ENCODE data around the gene FGF1.

The FGF1 gene

GRCh38 chr5:142697356-142698255 lies 11.7 kb upstream of the FGF1 start:
- H3K36me3 ChIP-seq (ENCODE audit: insufficient read depth, low read length): no peaks in the 10 kb centered on the region
- no peaks in the 10 kb centered on the region for H3K4me1 ChIP-seq (ENCODE audit: insufficient read depth, low read length, severe bottlenecking)
- TF ChIP-seq, protein P1, sequence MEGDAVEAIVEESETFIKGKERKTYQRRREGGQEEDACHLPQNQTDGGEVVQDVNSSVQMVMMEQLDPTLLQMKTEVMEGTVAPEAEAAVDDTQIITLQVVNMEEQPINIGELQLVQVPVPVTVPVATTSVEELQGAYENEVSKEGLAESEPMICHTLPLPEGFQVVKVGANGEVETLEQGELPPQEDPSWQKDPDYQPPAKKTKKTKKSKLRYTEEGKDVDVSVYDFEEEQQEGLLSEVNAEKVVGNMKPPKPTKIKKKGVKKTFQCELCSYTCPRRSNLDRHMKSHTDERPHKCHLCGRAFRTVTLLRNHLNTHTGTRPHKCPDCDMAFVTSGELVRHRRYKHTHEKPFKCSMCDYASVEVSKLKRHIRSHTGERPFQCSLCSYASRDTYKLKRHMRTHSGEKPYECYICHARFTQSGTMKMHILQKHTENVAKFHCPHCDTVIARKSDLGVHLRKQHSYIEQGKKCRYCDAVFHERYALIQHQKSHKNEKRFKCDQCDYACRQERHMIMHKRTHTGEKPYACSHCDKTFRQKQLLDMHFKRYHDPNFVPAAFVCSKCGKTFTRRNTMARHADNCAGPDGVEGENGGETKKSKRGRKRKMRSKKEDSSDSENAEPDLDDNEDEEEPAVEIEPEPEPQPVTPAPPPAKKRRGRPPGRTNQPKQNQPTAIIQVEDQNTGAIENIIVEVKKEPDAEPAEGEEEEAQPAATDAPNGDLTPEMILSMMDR (IDR thresholded peaks at IDR 0.05; ENCODE audit: low read length): no peak
- no peak for TF ChIP-seq EZH2 (IDR thresholded peaks at IDR 0.05; ENCODE audit: borderline replicate concordance, low read length)
- H3F3A ChIP-seq (ENCODE audit: insufficient read depth, low read length): no peaks in the 10 kb centered on the region
- no peak overlapping the region for H2AFZ ChIP-seq (ENCODE audit: low read length)
- no peaks in the 10 kb centered on the region for H3K9me3 ChIP-seq (ENCODE audit: low read length)
- no peaks in the 10 kb centered on the region for H4K20me1 ChIP-seq (ENCODE audit: insufficient read depth, low read length)
- H3K9ac ChIP-seq (ENCODE audit: low read length): no peak overlapping the region
- H3K79me2 ChIP-seq (ENCODE audit: insufficient read depth, low read length): no peaks in the 10 kb centered on the region
- H3K9me2 ChIP-seq (ENCODE audit: low read depth, low read length): no peaks in the 10 kb centered on the region
- H3K27ac ChIP-seq (ENCODE audit: low read depth, low read length, poor library complexity, severe bottlenecking): no peak overlapping the region
- H3K27me3 ChIP-seq (ENCODE audit: insufficient read depth, low read length): no peaks in the 10 kb centered on the region; the same call in 1 of the 2 replicates
- no peak overlapping the region for H3K4me3 ChIP-seq (ENCODE audit: low read depth, low read length, poor library complexity, severe bottlenecking)
- no peak overlapping the region for H3K4me2 ChIP-seq (ENCODE audit: low read length)

DNA sequence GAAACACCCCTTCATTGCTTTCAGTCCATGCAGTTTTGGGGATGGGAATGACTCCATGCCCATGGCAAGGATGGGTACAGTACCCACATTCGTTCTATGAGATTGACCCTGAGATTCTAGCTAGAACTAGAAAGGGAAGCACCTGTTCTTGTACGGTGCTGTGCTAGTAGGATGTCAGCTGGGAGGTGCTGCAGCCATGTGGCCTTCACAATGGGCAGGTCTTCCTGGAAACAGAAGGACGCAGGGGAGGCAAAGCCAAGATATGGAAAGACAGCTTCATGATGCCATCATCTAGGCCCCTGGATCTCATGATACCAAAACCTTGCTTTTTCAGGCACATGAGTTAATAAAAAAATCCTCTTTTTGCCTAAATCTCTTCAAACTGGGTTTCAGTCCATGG lies 10.5 kb upstream of the FGF1 start:
- no peak overlapping the region for H3K4me3 ChIP-seq (ENCODE audit: low read depth, low read length, poor library complexity, severe bottlenecking)
- TF ChIP-seq, protein P1 (IDR thresholded peaks at IDR 0.05; ENCODE audit: low read length): no peak
- TF ChIP-seq EZH2 (IDR thresholded peaks at IDR 0.05; ENCODE audit: borderline replicate concordance, low read length): no peak

GRCh38 chr5:142694092-142694856 lies 8.4 kb upstream of the FGF1 start:
- no peaks in the 10 kb centered on the region for H3K4me1 ChIP-seq (ENCODE audit: insufficient read depth, low read length, severe bottlenecking)
- H3K79me2 ChIP-seq (ENCODE audit: insufficient read depth, low read length): no peaks in the 10 kb centered on the region
- H3F3A ChIP-seq (ENCODE audit: insufficient read depth, low read length): no peaks in the 10 kb centered on the region
- H3K27ac ChIP-seq (ENCODE audit: low read depth, low read length, poor library complexity, severe bottlenecking): no peak overlapping the region
- no peaks in the 10 kb centered on the region for H3K9me3 ChIP-seq (ENCODE audit: low read length)
- no peaks in the 10 kb centered on the region for H3K36me3 ChIP-seq (ENCODE audit: insufficient read depth, low read length)
- TF ChIP-seq, protein P1 (IDR thresholded peaks at IDR 0.05; ENCODE audit: low read length): no peak
- no peak for TF ChIP-seq EZH2 (IDR thresholded peaks at IDR 0.05; ENCODE audit: borderline replicate concordance, low read length)
- no peaks in the 10 kb centered on the region for H3K9me2 ChIP-seq (ENCODE audit: low read depth, low read length)
- H2AFZ ChIP-seq (ENCODE audit: low read length): no peak overlapping the region
- H3K4me2 ChIP-seq (ENCODE audit: low read length): no peak overlapping the region
- no peak overlapping the region for H3K4me3 ChIP-seq (ENCODE audit: low read depth, low read length, poor library complexity, severe bottlenecking)
- no peak overlapping the region for H3K9ac ChIP-seq (ENCODE audit: low read length)
- H4K20me1 ChIP-seq (ENCODE audit: insufficient read depth, low read length): no peaks in the 10 kb centered on the region
- no peaks in the 10 kb centered on the region; the same call in 1 of the 2 replicates for H3K27me3 ChIP-seq (ENCODE audit: insufficient read depth, low read length)

More for the DNA sequence above, 10.5 kb upstream of the FGF1 start:
- Histone ChIP-seq H2AFZ (ENCODE audit: low read length) (no peak overlapping the region), H3K9me3 (ENCODE audit: low read length) (no peaks in the 10 kb centered on the region), H4K20me1 (ENCODE audit: insufficient read depth, low read length) (no peaks in the 10 kb centered on the region), H3K27ac (ENCODE audit: low read depth, low read length, poor library complexity, severe bottlenecking) (no peak overlapping the region), H3K36me3 (ENCODE audit: insufficient read depth, low read length) (no peaks in the 10 kb centered on the region), H3K4me2 (ENCODE audit: low read length) (no peak overlapping the region), H3K27me3 (ENCODE audit: insufficient read depth, low read length) (no peaks in the 10 kb centered on the region; the same call in 1 of the 2 replicates), H3F3A (ENCODE audit: insufficient read depth, low read length) (no peaks in the 10 kb centered on the region), H3K79me2 (ENCODE audit: insufficient read depth, low read length) (no peaks in the 10 kb centered on the region), H3K9me2 (ENCODE audit: low read depth, low read length) (no peaks in the 10 kb centered on the region), H3K9ac (ENCODE audit: low read length) (no peak overlapping the region), H3K4me1 (ENCODE audit: insufficient read depth, low read length, severe bottlenecking) (no peaks in the 10 kb centered on the region)
